H1 (cell line): Measurements from ENCODE around the gene PRR5L. TPM values are rescaled to one million over a fixed set of nuclear protein-coding genes. Genes with fewer than 3 reads are reported as not detected.

Source experiments
- BCL11A ChIP-seq, 2 experiments: IDR thresholded peaks; one replicate each; pipeline ENCODE4 v1.6.1; 2011; ENCODE audit warnings: low read depth in 2 of 2, low read length in 2 of 2, mild to moderate bottlenecking in 2 of 2
- CBX5 ChIP-seq: fragments of 300-800, 300-1000 bp; sonication (generic); IDR thresholded peaks from 2 replicates; pipeline ENCODE4 v1.7.1; 2016; ENCODE audit warnings: antibody characterized with exemption, low read length, low read depth
- EZH2 ChIP-seq: fragments of 200-600 bp; sonication (generic); IDR thresholded peaks from 2 replicates; pipeline ENCODE4 v1.7.1; 2012; ENCODE audit warnings: low read depth, mild to moderate bottlenecking, moderate library complexity, low read length, inconsistent platforms; ENCODE audit not compliant: severe bottlenecking
- GABPA ChIP-seq: IDR thresholded peaks from 2 replicates; pipeline ENCODE4 v1.6.1; 2011; ENCODE audit warnings: mild to moderate bottlenecking, low read length, moderate library complexity, borderline replicate concordance; ENCODE audit not compliant: insufficient read depth
- SIRT6 ChIP-seq: IDR thresholded peaks from one replicate; pipeline ENCODE4 v1.7.1; 2012; ENCODE audit warnings: low read length, inconsistent platforms
- SP2 ChIP-seq: IDR thresholded peaks from 2 replicates; pipeline ENCODE4 v1.6.1; 2012; ENCODE audit warnings: mild to moderate bottlenecking, low read length, inconsistent platforms
- polyA plus RNA-seq, 7 experiments: library from polyadenylated mRNA; depleted of rRNA in 3 of 7; stranded (reverse) in 5 of 7; unstranded in 2 of 7; fragments of >200 nt in 5 of 7; fragments of 200-250 nt in 2 of 7; gene quantifications; 1 replicate in 5 of 7; 2 replicates in 1 of 7; 4 replicates in 1 of 7; pipeline versions ENCODE4 v1.2.1 to v1.2.3, GENCODE V29; 2011 to 2013; ENCODE audit warnings: missing spikeins in 2 of 7, mixed read lengths in 2 of 7
- total RNA-seq: library from RNA; stranded (reverse); fragmentation: NEBNext Ultra II Directional; extraction: Animal tissue kit (Norgen Biotek cat#: 25700); gene quantifications from 2 replicates; pipeline ENCODE4 v1.2.1, GENCODE V29; 2021
- TF ChIP-seq, protein P1 (sequence below): IDR thresholded peaks from 2 replicates; pipeline ENCODE4 v1.6.1; 2012; ENCODE audit warnings: low read length, inconsistent platforms

The PRR5L gene
- total and polyA plus RNA-seq, 2 of the 8 experiments (the other 6 are each of a cell fraction or from before 2014, with no cell fraction given): 6.6 to 10.1 TPM

DNA sequence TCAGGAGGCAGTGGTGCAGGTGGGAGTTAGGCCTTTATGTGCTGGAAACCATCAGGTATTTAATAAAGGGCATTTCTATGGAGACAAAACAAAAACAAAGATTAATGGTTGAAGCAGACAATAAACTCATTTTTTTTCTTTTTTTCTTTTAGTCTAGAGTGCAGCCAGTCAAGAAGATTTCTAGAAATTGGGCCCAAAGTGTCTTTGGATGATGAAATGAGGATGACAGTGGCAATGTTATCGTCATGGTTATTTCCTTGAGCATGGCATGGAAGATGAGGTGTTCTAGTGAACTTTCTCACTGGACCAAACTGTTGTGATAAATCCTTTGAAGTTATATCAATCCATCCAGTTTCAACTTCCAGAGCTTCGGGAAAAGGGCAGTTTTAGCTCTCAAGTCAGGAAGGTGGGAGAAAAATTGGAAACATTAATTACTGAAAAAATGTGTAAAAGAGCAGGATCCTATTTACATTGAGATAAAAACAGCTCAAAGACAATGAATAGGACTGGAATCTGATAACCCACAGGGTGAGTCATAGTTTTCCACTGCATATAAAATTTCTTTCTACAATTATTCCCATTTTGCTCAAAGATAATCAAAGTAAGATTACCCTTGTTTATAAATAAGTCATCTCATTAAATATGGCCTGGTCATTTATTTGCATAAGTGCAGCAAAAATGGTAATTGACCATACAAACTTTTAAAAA is 33.0 kb downstream of the PRR5L start (continued):
- TF ChIP-seq BCL11A (IDR thresholded peaks at IDR 0.05; ENCODE audit: low read depth in 2 of 2, low read length in 2 of 2) (no peak), SP2 (no peak), GABPA (no peak), EZH2 (no peak), CBX5 (no peak), SIRT6 (no peak)
- TF ChIP-seq, protein P1, sequence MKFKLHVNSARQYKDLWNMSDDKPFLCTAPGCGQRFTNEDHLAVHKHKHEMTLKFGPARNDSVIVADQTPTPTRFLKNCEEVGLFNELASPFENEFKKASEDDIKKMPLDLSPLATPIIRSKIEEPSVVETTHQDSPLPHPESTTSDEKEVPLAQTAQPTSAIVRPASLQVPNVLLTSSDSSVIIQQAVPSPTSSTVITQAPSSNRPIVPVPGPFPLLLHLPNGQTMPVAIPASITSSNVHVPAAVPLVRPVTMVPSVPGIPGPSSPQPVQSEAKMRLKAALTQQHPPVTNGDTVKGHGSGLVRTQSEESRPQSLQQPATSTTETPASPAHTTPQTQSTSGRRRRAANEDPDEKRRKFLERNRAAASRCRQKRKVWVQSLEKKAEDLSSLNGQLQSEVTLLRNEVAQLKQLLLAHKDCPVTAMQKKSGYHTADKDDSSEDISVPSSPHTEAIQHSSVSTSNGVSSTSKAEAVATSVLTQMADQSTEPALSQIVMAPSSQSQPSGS: no peak
